Pancreas (tissue), 10 donors: Measurements from ENCODE around the gene LRMDA. TPM values are rescaled to one million over a fixed set of nuclear protein-coding genes. Genes with fewer than 3 reads are reported as not detected.

Experiments
- ATAC-seq, 4 donors: fragments of 200-7000 bp; cut with Tn5 transposase; one replicate each; pipeline versions ENCODE4 v1.8.0 to v1.9.1; 2020; ENCODE audit warnings: mild to moderate bottlenecking in 4 of 4, moderate library complexity in 4 of 4
- DNase-seq, 6 donors: peaks; one replicate each; pipeline ENCODE4 v3.0.0-alpha.2; 2020
- FAIRE-seq: peaks from 2 replicates; lab custom pipeline; 2012; peaks lifted over from hg19 to GRCh38; lab: Jason Lieb, UNC
- H3K27ac ChIP-seq, 4 donors: fragments of 200-600 bp; sonication (generic); 1 replicate in 3 of 4; 2 replicates in 1 of 4; pipeline versions ENCODE4 v1.5.0 to v1.8.0; 2020
- H3K27me3 ChIP-seq, 4 donors: fragments of 200-600 bp; one replicate each; pipeline ENCODE4 v1.8.0; 2021
- H3K36me3 ChIP-seq, 3 donors: fragments of 200-600 bp; sonication (generic) in 1 of 3; one replicate each; pipeline versions ENCODE4 v1.5.0 to v1.8.0; 2020 to 2021
- H3K4me1 ChIP-seq, 3 donors: fragments of 200-600 bp; one replicate each; pipeline ENCODE4 v1.8.0; 2021
- H3K4me3 ChIP-seq, 4 donors: fragments of 200-600 bp; sonication (generic) in 2 of 4; one replicate each; pipeline versions ENCODE4 v1.5.0 to v1.8.0; 2020 to 2021
- H3K9me3 ChIP-seq, 4 donors: fragments of 200-600 bp; one replicate each; pipeline ENCODE4 v1.8.0; 2021
- WGBS, 2 donors: extraction: QIAGEN DNeasy Blood & Tissue Kit; methylation state at CpG; one replicate each; pipeline ENCODE4 v1.1.7; 2013; 5-methylcytosine and 5-hydroxymethylcytosine counted together
- intact Hi-C, 3 donors: fragments of 100-400 bp; cut with DNase I; formaldehyde crosslinking; loops; one replicate each; pipeline versions ENCODE4 v1.11.1 to v1.14.2; 2022
- polyA plus RNA-seq, 2 donors: library from polyadenylated mRNA; stranded (reverse); fragments of 200-250 nt; gene quantifications; one replicate each; pipeline ENCODE4 v1.2.3, GENCODE V29; 2013
- total RNA-seq, 6 donors: library from RNA; stranded (reverse); fragmentation: NEBNext Ultra II Directional in 4 of 6; extraction: Animal tissue kit (Norgen Biotek cat#: 25700) in 4 of 6; gene quantifications; one replicate each; pipeline versions ENCODE4 v1.2.1 to v1.2.4, GENCODE V29; 2021 to 2023
- TF ChIP-seq, protein P1 (sequence below), 4 donors: fragments of 200-600 bp; sonication (generic) in 3 of 4; IDR thresholded peaks; one replicate each; pipeline versions ENCODE4 v1.5.0 to v1.8.0; 2021; ENCODE audit warnings: antibody characterized with exemption in 4 of 4
- donor health status: healthy with polysubstance abuse.
- donor health status: DM: no; HTN: no; CAD: no; lungs with moderate emphysema.
- donor health status: DM: no; HTN: no; CAD: no.
- donor health status: control.
- donor health status: control.
- donor health status: Bipolar disorder and iron deficiency.
- donor health status: DM: yes; HTN: yes; CAD: no.
- donor health status: DM: no; HTN: no; CAD: no.
- donor health status: DM: no; HTN: no; CAD: no.
- donor health status: DM: yes; HTN: yes; CAD: no.

The LRMDA gene
- total and polyA plus RNA-seq, 8 donors: 4.6 to 21.2 (median 13.4) TPM

DNA sequence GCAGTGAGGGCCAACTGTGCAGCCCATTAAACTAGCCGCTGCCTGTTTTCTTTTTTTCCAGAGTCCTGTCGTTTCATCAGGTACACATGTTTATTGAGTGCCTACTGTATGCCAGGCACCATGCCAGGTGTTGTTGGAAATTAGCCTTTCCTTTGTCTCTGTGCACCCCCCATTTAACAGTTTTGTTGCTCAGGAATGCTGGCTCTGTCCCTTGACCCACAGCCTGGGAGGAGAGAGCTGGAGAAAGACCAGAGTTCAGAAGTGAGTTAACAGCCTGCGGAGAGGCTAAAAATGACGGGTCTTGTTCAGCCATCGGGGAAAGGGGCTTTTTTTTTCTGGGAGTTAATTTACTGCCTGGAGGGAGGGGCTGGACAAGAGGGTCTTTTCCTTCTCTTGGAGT is 1.3 kb downstream of the LRMDA start:
- no peak overlapping the region for H3K4me3 ChIP-seq

DNA sequence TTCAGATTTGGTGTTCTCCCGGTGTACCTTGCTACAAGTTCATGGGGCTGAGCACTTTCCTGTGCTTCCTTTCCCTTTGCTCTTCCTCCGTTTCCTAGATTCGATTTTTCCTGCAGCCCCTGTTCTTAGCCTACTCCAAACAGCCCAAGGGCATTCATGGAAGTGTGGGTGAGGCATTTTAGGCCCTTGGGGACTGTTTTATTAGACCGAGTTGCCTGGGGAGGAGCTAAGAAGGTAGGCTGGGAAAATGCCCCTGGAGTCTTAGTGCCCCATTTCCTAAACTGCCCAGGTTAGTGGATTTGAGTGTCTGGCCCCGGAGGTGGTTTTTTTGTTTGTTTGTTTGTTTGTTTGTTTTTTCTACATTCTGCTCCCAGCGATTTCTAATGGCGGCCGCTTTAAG is 1.8 kb downstream of the LRMDA start:
- no peak overlapping the region for H3K27ac ChIP-seq
- DNase-seq (no peak), FAIRE-seq (no peak), ATAC-seq (no peak)
- H3K36me3 ChIP-seq: no peaks in the 10 kb centered on the region
- TF ChIP-seq, protein P1, sequence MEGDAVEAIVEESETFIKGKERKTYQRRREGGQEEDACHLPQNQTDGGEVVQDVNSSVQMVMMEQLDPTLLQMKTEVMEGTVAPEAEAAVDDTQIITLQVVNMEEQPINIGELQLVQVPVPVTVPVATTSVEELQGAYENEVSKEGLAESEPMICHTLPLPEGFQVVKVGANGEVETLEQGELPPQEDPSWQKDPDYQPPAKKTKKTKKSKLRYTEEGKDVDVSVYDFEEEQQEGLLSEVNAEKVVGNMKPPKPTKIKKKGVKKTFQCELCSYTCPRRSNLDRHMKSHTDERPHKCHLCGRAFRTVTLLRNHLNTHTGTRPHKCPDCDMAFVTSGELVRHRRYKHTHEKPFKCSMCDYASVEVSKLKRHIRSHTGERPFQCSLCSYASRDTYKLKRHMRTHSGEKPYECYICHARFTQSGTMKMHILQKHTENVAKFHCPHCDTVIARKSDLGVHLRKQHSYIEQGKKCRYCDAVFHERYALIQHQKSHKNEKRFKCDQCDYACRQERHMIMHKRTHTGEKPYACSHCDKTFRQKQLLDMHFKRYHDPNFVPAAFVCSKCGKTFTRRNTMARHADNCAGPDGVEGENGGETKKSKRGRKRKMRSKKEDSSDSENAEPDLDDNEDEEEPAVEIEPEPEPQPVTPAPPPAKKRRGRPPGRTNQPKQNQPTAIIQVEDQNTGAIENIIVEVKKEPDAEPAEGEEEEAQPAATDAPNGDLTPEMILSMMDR (IDR thresholded peaks at IDR 0.05): no peak
- H3K4me1 ChIP-seq: peaks cover 9 to 34% (median 24%) of the 10 kb centered on the region in 3 donors
- no peaks in the 10 kb centered on the region for H3K9me3 ChIP-seq
- H3K4me3 ChIP-seq: no peak overlapping the region
- intact Hi-C loops: no loop called here
- WGBS, 2 donors: 84 to 87% methylated on average over 8 of the region's 8 CpGs
- H3K27me3 ChIP-seq: no peaks in the 10 kb centered on the region

More for the DNA sequence above, 1.3 kb downstream of the LRMDA start:
- no peaks in the 10 kb centered on the region for H3K36me3 ChIP-seq
- TF ChIP-seq, protein P1 (IDR thresholded peaks at IDR 0.05): no peak
- ATAC-seq (no peak), DNase-seq (no peak), FAIRE-seq (no peak)
- no peaks in the 10 kb centered on the region for H3K9me3 ChIP-seq
- 83 to 89% methylated on average over 5 of the region's 5 CpGs for WGBS, 2 donors
- H3K4me1 ChIP-seq: peaks cover 9 to 38% (median 24%) of the 10 kb centered on the region in 3 donors
- no peaks in the 10 kb centered on the region for H3K27me3 ChIP-seq
- H3K27ac ChIP-seq: no peak overlapping the region
- intact Hi-C loops: no loop called here

DNA sequence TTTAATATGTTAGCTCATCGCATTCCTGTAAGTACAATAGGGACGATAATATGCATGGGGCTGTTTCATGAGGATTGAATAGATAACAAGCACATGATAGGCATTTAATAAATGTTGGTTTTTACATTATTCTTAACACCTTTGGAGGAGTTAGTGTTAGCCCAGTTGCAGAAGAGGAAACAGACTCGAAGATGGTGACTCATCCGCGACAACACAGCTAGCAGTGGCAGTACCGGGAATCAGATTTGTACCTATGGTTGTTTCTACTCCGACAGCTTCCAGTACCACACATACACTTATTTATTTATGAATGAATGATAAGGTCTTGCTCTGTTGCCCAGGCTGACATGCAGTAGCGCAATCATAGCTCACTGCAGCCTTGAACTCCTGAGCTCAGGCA is 2.9 kb downstream of the LRMDA start:
- intact Hi-C loops: no loop called here
- WGBS, 2 donors: 85 to 88% methylated on average over 8 of the region's 8 CpGs
- DNase-seq: no peak

DNA sequence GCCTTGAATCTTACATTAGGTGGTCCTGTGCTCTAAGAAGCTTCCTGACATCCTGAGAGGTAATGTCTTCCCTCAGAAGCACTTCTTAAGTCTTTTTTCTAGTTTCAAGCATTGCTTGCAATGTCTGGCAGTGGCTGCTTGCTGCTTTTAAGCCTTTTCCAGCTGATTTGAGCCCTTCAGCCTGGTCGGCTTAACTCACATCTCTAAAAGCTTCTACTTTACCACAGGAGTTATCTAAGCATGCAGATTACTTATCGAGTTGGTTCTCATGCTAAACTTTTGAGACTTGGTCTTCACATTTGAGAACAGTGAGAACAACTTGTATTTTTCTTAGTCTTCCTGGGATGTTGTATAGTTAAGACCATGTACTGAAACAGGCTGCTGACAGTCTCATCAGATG is 3.9 kb downstream of the LRMDA start:
- DNase-seq (no peak), ATAC-seq (no peak), FAIRE-seq (no peak)
- H3K27me3 ChIP-seq: no peaks in the 10 kb centered on the region
- no peak overlapping the region for H3K4me3 ChIP-seq
- no peaks in the 10 kb centered on the region for H3K36me3 ChIP-seq
- TF ChIP-seq, protein P1 (IDR thresholded peaks at IDR 0.05): no peak
- H3K27ac ChIP-seq: no peak overlapping the region
- 72 to 80% methylated on average over 2 of the region's 2 CpGs for WGBS, 2 donors
- intact Hi-C loops: no loop called here
- H3K4me1 ChIP-seq: peaks cover 0 to 13% (median 6%) of the 10 kb centered on the region in 3 donors
- no peaks in the 10 kb centered on the region for H3K9me3 ChIP-seq

More for the DNA sequence above, 2.9 kb downstream of the LRMDA start:
- Histone ChIP-seq H3K9me3 (no peaks in the 10 kb centered on the region), H3K4me1 (peaks cover 9 to 23% (median 15%) of the 10 kb centered on the region in 3 donors), H3K36me3 (no peaks in the 10 kb centered on the region), H3K27ac (no peak overlapping the region), H3K27me3 (no peaks in the 10 kb centered on the region), H3K4me3 (no peak overlapping the region)
- no peak for FAIRE-seq
- TF ChIP-seq, protein P1 (IDR thresholded peaks at IDR 0.05): no peak
- no peak for ATAC-seq

DNA sequence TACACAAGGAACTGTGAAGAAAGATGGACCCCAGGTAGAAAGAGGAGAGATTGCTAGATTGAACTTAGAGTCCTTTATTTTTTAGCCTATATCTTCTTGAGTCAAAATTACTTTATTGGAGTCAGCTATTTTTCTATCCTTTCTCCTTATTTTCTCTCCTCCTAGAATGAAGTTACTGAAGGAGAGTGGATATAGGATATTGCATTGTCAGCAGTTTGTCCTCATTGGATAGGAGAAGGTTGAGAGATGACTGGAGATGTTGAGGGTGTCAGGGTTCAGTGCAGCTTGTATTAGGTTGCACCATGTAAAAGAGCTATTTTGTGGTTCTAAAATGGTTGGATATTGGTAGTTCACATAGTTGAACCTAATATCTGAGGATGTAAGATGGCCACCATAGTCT is 5.5 kb downstream of the LRMDA start:
- ATAC-seq: no peak
- Histone ChIP-seq H3K4me3 (no peak overlapping the region), H3K4me1 (peaks cover 0 to 8% (median 0%) of the 10 kb centered on the region in 3 donors), H3K27ac (no peak overlapping the region), H3K27me3 (no peaks in the 10 kb centered on the region), H3K9me3 (no peaks in the 10 kb centered on the region), H3K36me3 (no peaks in the 10 kb centered on the region)
- no peak for FAIRE-seq
- DNase-seq: no peak
- TF ChIP-seq, protein P1 (IDR thresholded peaks at IDR 0.05): no peak
- intact Hi-C loops: no loop called here
